Gastrocnemius medialis (tissue), 4 donors: ENCODE data around the gene TMOD3. TPM values are rescaled to one million over a fixed set of nuclear protein-coding genes. Genes with fewer than 3 reads are reported as not detected.
A peak's percentile ranks its signal among the peaks of the same experiment; 100 is the strongest.
"Not testable (repeated sequence)": the region's sequence is repeated elsewhere in the genome, so short reads cannot be mapped to it uniquely, and the experiment has no call there.

ENCODE experiments used
- ATAC-seq, 2 donors: fragments of 150-250 bp; one replicate each; pipeline ENCODE4 v1.9.1; 2016
- DNase-seq, 2 donors: peaks; one replicate each; pipeline ENCODE4 v3.0.0-alpha.2; 2019
- H3K27ac ChIP-seq, 4 donors: fragments of 200-600 bp; sonication (generic); 1 replicate in 1 of 4; 2 replicates in 3 of 4; pipeline ENCODE4 v1.5.1; 2016 to 2018; ENCODE audit warnings: mild to moderate bottlenecking in 2 of 4, moderate library complexity in 1 of 4
- H3K27me3 ChIP-seq, 3 donors: fragments of 200-600 bp; sonication (generic) in 2 of 3; 1 replicate in 1 of 3; 2 replicates in 2 of 3; pipeline versions ENCODE4 v1.5.1 to v1.6.0; 2016 to 2019; ENCODE audit warnings: mild to moderate bottlenecking in 1 of 3, moderate library complexity in 1 of 3
- H3K36me3 ChIP-seq, 2 donors: fragments of 200-600 bp; sonication (generic) in 1 of 2; one replicate each; pipeline ENCODE4 v1.5.1; 2017 to 2018
- H3K4me1 ChIP-seq, 2 donors: fragments of 200-600 bp; sonication (generic) in 1 of 2; one replicate each; pipeline ENCODE4 v1.5.1; 2016 to 2017; ENCODE audit warnings: mild to moderate bottlenecking in 2 of 2
- H3K4me3 ChIP-seq, 4 donors: fragments of 200-600 bp; sonication (generic) in 3 of 4; 1 replicate in 1 of 4; 2 replicates in 3 of 4; pipeline ENCODE4 v1.5.1; 2016 to 2019; ENCODE audit warnings: mild to moderate bottlenecking in 2 of 4
- H3K9me3 ChIP-seq, 3 donors: fragments of 200-600 bp; sonication (generic) in 2 of 3; 1 replicate in 1 of 3; 2 replicates in 2 of 3; pipeline ENCODE4 v1.5.1; 2016 to 2019
- POLR2A ChIP-seq, 2 donors: fragments of 450-650 bp; IDR thresholded peaks; one replicate each; pipeline ENCODE4 v1.6.1; 2017; ENCODE audit warnings: antibody characterized with exemption in 2 of 2, mild to moderate bottlenecking in 2 of 2, moderate library complexity in 2 of 2
- in situ Hi-C, 4 donors: fragments of 200-750 bp; cut with MboI; loops; one replicate each; pipeline versions ENCODE4 v1.15.0 to v1.8.0; 2017; ENCODE audit warnings: low sequenced_read_pairs in 4 of 4
- intact Hi-C: fragments of 100-400 bp; cut with DNase I; formaldehyde crosslinking; loops from one replicate; pipeline ENCODE4 v1.15.1; 2023; ENCODE audit warnings: low total_unique reads
- total RNA-seq, 4 donors: library from RNA; depleted of rRNA; stranded (reverse); fragments of >200 nt; gene quantifications; one replicate each; pipeline versions ENCODE4 v1.1.0 to v1.2.3, GENCODE V29; 2016
- TF ChIP-seq, protein P1 (sequence below), 5 experiments: fragments of 450-650 bp in 3 of 5; fragments of 200-600 bp in 2 of 5; sonication (generic) in 2 of 5; IDR thresholded peaks in 4 of 5; conservative IDR thresholded peaks in 1 of 5; 1 replicate in 4 of 5; 2 replicates in 1 of 5; pipeline ENCODE4 v1.5.1; 2016 to 2019; ENCODE audit warnings: antibody characterized with exemption in 5 of 5, mild to moderate bottlenecking in 3 of 5, moderate library complexity in 3 of 5

Gene TMOD3
- total RNA-seq, 4 donors from 2014 or later: 6.2 to 9.2 (median 6.7) TPM

DNA sequence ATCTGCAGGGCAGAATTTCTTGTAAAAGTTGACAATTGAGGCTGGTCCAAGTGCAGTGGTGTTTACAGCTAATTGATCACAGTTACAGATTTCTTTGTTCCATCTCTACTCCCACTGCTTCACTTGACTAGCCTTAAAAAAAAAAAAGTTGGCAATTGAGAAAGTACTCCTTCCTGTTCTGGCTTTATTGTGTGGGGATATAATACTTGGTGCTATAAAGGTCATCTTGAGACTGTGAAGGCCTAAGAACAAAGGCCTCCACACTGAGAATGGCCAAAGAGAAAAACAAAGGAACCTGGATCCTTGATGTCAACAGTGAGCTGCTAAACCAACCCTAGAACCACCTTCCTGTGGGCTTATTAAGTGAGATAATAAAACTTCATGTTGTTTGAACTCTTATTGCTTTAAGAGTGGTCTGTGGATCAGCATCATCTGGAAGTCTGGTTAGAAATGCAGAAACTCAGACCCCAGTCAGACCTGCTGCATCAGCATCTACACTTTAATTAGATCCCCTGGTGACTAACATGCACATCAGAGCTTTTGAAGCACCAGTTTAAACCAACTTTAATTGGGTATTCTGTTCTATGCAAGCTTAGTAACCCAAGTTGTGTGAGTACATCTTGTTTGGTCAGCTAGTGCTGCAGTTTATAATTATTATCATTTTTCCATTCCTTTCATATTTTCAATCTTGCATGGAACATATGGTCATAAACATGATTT is 55.2 kb downstream of the TMOD3 start:
- Histone ChIP-seq H3K9me3 (no peaks in the 10 kb centered on the region), H3K36me3 (no peaks in the 10 kb centered on the region), H3K27me3 (no peaks in the 10 kb centered on the region), H3K4me3 (no peak overlapping the region), H3K27ac (no peak overlapping the region), H3K4me1 (peaks cover 0 to 13% of the 10 kb centered on the region in 2 donors)
- intact Hi-C loops (loop anchor here (5.0 to 10.0 kb wide), 2 partner anchors 253 to 340 kb away; no protein-coding TSS in a partner anchor), in situ Hi-C loops (no loop called here)
- ATAC-seq (no peak), DNase-seq (no peak)
- no peak for TF ChIP-seq POLR2A (IDR thresholded peaks at IDR 0.05)
- TF ChIP-seq, protein P1, sequence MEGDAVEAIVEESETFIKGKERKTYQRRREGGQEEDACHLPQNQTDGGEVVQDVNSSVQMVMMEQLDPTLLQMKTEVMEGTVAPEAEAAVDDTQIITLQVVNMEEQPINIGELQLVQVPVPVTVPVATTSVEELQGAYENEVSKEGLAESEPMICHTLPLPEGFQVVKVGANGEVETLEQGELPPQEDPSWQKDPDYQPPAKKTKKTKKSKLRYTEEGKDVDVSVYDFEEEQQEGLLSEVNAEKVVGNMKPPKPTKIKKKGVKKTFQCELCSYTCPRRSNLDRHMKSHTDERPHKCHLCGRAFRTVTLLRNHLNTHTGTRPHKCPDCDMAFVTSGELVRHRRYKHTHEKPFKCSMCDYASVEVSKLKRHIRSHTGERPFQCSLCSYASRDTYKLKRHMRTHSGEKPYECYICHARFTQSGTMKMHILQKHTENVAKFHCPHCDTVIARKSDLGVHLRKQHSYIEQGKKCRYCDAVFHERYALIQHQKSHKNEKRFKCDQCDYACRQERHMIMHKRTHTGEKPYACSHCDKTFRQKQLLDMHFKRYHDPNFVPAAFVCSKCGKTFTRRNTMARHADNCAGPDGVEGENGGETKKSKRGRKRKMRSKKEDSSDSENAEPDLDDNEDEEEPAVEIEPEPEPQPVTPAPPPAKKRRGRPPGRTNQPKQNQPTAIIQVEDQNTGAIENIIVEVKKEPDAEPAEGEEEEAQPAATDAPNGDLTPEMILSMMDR (IDR thresholded peaks at IDR 0.05 in 4 of 5, conservative IDR thresholded peaks at IDR 0.05 in 1 of 5): no peak

DNA sequence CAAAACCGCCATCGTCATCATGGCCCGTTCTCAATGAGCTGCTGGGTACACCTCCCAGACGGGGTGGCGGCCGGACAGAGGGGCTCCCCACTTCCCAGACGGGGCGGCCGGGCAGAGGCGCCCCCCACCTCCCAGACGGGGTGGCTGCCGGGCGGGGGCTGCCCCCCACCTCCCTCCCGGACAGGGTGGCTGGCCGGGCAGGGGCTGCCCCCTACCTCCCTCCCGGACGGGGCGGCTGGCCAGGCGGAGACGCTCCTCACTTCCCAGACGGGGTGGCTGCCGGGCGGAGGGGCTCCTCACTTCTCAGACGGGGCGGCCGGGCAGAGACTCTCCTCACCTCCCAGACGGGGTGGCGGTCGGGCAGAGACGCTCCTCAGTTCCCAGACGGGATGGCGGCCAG is 56.3 kb downstream of the TMOD3 start:
- in situ Hi-C loops, H3K4me3 ChIP-seq, DNase-seq, ATAC-seq, H3K36me3 ChIP-seq, H3K4me1 ChIP-seq, H3K27ac ChIP-seq, H3K27me3 ChIP-seq, H3K9me3 ChIP-seq: not testable (repeated sequence)
- intact Hi-C loops: loop anchor here (5.0 to 10.0 kb wide), 2 partner anchors 252 to 339 kb away; no protein-coding TSS in a partner anchor

DNA sequence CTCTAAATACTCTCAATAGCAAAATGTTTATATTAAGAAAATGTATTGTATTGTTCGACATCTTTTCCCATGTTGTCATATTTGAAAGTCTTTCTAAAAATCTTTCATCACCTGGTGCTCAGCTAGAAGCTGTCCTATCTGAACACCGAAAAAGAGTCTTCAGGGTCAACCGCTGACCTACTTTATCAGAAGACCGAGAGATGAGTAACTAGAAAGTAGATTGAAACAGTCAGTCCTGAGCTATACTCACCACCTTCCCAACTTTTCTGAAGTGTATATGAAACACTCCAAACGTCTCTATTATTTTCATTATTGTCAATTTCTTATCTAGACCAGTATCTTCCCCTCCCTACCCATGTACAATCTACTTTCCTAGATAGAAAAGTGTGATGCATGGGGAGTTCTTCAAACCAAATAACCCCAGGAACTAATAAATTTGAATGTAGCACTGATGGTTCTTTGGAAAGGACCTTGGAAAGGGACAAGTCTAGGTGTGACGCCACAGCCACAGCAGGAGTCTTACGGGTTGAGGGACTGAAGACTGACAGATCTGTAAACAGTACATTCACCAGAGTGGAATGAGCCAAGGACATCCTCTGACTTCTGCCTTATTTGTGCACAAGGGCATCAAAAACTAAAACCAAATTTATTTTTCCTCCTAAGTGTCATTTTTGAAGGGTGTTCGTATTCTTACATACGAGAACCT is 58.6 kb downstream of the TMOD3 start:
- Histone ChIP-seq H3K36me3 (peaks cover 0 to 8% of the 10 kb centered on the region in 2 donors), H3K27me3 (no peaks in the 10 kb centered on the region), H3K4me1 (peaks cover 0 to 5% of the 10 kb centered on the region in 2 donors), H3K9me3 (no peaks in the 10 kb centered on the region), H3K4me3 (no peak overlapping the region), H3K27ac (no peak overlapping the region)
- ATAC-seq: no peak
- intact Hi-C loops: loop anchor here (2.0 to 10.0 kb wide), 3 partner anchors 191 to 337 kb away; no protein-coding TSS in a partner anchor
- TF ChIP-seq, protein P1 (IDR thresholded peaks at IDR 0.05 in 4 of 5, conservative IDR thresholded peaks at IDR 0.05 in 1 of 5): no peak
- no peak for TF ChIP-seq POLR2A (IDR thresholded peaks at IDR 0.05)
- no peak for DNase-seq
- in situ Hi-C loops: no loop called here

DNA sequence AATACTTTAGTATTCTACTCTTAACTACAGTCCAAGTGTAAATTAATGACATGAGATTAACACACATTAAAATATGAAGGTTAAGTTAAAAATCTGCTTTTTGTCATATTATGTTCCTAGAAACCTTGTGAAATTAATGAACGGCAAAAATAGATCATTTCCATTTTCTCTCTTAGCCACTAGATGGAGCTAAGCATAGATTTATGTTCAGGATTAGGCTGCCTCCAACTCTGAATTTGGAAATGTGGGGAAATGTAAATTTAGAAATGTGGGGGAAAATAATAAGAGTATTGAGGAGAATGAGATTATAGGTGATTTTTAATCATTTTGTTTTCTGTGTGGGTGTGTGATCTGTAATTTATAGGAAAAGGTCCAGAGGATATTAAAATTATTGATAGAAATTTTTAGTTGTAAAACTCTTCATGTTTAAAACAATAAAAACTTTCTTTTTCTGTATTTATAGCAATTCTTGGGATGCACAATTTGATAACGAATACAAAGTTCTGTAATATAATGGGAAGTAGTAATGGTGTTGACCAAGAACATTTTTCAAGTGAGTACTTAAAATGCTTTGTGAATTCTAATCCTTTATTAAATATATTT is 59.2 kb downstream of the TMOD3 start:
- H3K4me3 ChIP-seq: no peak overlapping the region
- intact Hi-C loops (loop anchor here (2.0 to 10.0 kb wide), 3 partner anchors 190 to 336 kb away; no protein-coding TSS in a partner anchor), in situ Hi-C loops (no loop called here)
- TF ChIP-seq, protein P1 (IDR thresholded peaks at IDR 0.05 in 4 of 5, conservative IDR thresholded peaks at IDR 0.05 in 1 of 5): peak; percentile 46 to 73 (median 68)
- no peak for TF ChIP-seq POLR2A (IDR thresholded peaks at IDR 0.05)
- H3K36me3 ChIP-seq: peaks cover 0 to 9% of the 10 kb centered on the region in 2 donors
- ATAC-seq: no peak
- peaks cover 0 to 5% of the 10 kb centered on the region in 2 donors for H3K4me1 ChIP-seq
- no peaks in the 10 kb centered on the region for H3K27me3 ChIP-seq
- DNase-seq: no peak
- no peaks in the 10 kb centered on the region for H3K9me3 ChIP-seq
- H3K27ac ChIP-seq: no peak overlapping the region

DNA sequence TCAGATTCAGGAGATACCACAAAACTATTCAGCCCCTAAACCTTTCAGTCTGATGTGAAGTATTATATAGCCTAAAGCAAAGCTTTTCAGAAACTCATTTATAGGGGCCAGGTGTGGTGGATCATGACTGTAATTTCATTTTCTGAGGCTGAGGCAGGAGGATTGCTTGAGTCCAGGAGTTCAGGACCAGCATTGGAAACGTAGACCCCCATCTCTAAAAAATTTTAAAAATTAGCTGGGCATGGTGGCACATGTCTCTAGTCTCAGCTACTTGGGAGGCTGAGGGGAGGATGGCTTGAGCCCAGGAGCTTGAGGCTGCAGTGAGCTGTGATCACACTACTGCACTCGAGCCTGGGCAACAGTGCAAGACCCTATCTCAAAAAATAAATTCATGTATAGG is 60.0 kb downstream of the TMOD3 start:
- H3K4me3 ChIP-seq: no peak overlapping the region
- no peak for DNase-seq
- ATAC-seq: no peak
- H3K27me3 ChIP-seq: no peaks in the 10 kb centered on the region
- TF ChIP-seq, protein P1 (IDR thresholded peaks at IDR 0.05 in 4 of 5, conservative IDR thresholded peaks at IDR 0.05 in 1 of 5): no peak
- no peak for TF ChIP-seq POLR2A (IDR thresholded peaks at IDR 0.05)
- H3K9me3 ChIP-seq: no peaks in the 10 kb centered on the region
- no peak overlapping the region for H3K27ac ChIP-seq
- H3K4me1 ChIP-seq: peaks cover 0 to 5% of the 10 kb centered on the region in 2 donors
- H3K36me3 ChIP-seq: peaks cover 0 to 17% of the 10 kb centered on the region in 2 donors
- in situ Hi-C loops (no loop called here), intact Hi-C loops (loop anchor here (2.0 to 10.0 kb wide), 3 partner anchors 189 to 335 kb away; no protein-coding TSS in a partner anchor)
